Kidney epithelial cell (primary cell): ENCODE results near the gene HMG20B. TPM values are rescaled to one million over a fixed set of nuclear protein-coding genes. Genes with fewer than 3 reads are reported as not detected.
"Not testable (repeated sequence)": the region's sequence is repeated elsewhere in the genome, so short reads cannot be mapped to it uniquely, and the experiment has no call there.

Experiments used
- DNase-seq: peaks from one replicate; pipeline ENCODE4 v3.0.0-alpha.2; 2010; ENCODE audit warnings: low read depth
- H3K27me3 ChIP-seq: 2 replicates; pipeline ENCODE4 v1.6.0; 2011; ENCODE audit warnings: low read length; ENCODE audit not compliant: control insufficient read depth, insufficient read depth
- H3K36me3 ChIP-seq: 2 replicates; pipeline ENCODE4 v1.5.1; 2011; ENCODE audit warnings: low read length; ENCODE audit not compliant: control insufficient read depth, insufficient read depth
- H3K4me3 ChIP-seq: 2 replicates; pipeline ENCODE4 v1.5.1; 2011; ENCODE audit warnings: low read depth, mild to moderate bottlenecking, control low read depth, low read length
- CTCF ChIP-seq: IDR thresholded peaks from 2 replicates; pipeline ENCODE4 v1.5.1; 2011; ENCODE audit warnings: mild to moderate bottlenecking, moderate library complexity, low read length, control low read depth, inconsistent platforms; ENCODE audit not compliant: insufficient read depth, poor library complexity, severe bottlenecking
- total RNA-seq: library from RNA; depleted of rRNA; stranded (reverse); fragments of >200 nt; gene quantifications from 2 replicates; pipeline ENCODE4 v1.2.3, GENCODE V29; 2015

Gene HMG20B
- total RNA-seq, 1 donor from 2014 or later = 84.5 TPM

GRCh38 chr19:3580156-3580934 is 7.6 kb downstream of the HMG20B start:
- Histone ChIP-seq H3K27me3 (peaks cover 5% of the 10 kb centered on the region), H3K36me3 (no peaks in the 10 kb centered on the region), H3K4me3 (no peak overlapping the region)
- DNase-seq = peak; percentile 69
- no peak for TF ChIP-seq CTCF

- peaks cover 18% of the 10 kb centered on the region for H3K27me3 ChIP-seq
- H3K36me3 ChIP-seq, H3K4me3 ChIP-seq, DNase-seq: not testable (repeated sequence)
These were observed 9.0 kb downstream of the HMG20B start for GRCh38 chr19:3581792-3582191.

GRCh38 chr19:3584036-3584802 is 11.5 kb downstream of the HMG20B start:
- H3K27me3 ChIP-seq = peaks cover 18% of the 10 kb centered on the region
- not testable (repeated sequence) for DNase-seq, H3K36me3 ChIP-seq, H3K4me3 ChIP-seq

- no peak within 1 kb of the TSS for H3K4me3 ChIP-seq
- no peak for TF ChIP-seq CTCF
These were observed 12.8 kb downstream of the HMG20B start, which contains the start of gene GIPC3 for GRCh38 chr19:3585301-3586126. GIPC3 (plus strand) TSS chr19:3585478; CDS start chr19:3585598, 120 bp downstream.

GRCh38 chr19:3586127-3586626 is 13.4 kb downstream of the HMG20B start:
- peak; percentile 57 for TF ChIP-seq CTCF
- DNase-seq = no peak
- Histone ChIP-seq H3K27me3 (peaks cover 18% of the 10 kb centered on the region), H3K4me3 (no peak overlapping the region), H3K36me3 (no peaks in the 10 kb centered on the region)

More at GRCh38 chr19:3585301-3586126, 12.8 kb downstream of the HMG20B start, which contains the start of gene GIPC3:
- no peaks in the 10 kb centered on the region for H3K36me3 ChIP-seq
- H3K27me3 ChIP-seq = peaks cover 18% of the 10 kb centered on the region
- no peak for DNase-seq

GRCh38 chr19:3586707-3587346 is 14.1 kb downstream of the HMG20B start:
- no peak overlapping the region for H3K4me3 ChIP-seq
- no peak for DNase-seq
- H3K36me3 ChIP-seq = no peaks in the 10 kb centered on the region
- H3K27me3 ChIP-seq = peaks cover 18% of the 10 kb centered on the region
- no peak for TF ChIP-seq CTCF
